HG03439 (cell line): Measurements from ENCODE around the gene RUNX1.
A peak's percentile ranks its signal among the peaks of the same experiment; 100 is the strongest.

Experiments
- ATAC-seq: cut with Tn5 transposase; IDR thresholded peaks from one replicate; pipeline ENCODE4 v1.9.1; 2021; ENCODE audit warnings: mild to moderate bottlenecking, moderate library complexity; ENCODE audit not compliant: unreplicated experiment

RUNX1 gene

GRCh38 chr21:34885626-34886239 is 163.4 kb downstream of the RUNX1 start:
- no peak for ATAC-seq

GRCh38 chr21:34885125-34885524 is 164.0 kb downstream of the RUNX1 start:
- ATAC-seq, result no peak

GRCh38 chr21:34884346-34884929 is 164.7 kb downstream of the RUNX1 start:
- ATAC-seq, result no peak

- no peak for ATAC-seq
These were observed 165.4 kb downstream of the RUNX1 start for GRCh38 chr21:34883491-34884271.

GRCh38 chr21:34882719-34883131 is 166.4 kb downstream of the RUNX1 start:
- no peak for ATAC-seq

- ATAC-seq, result no peak
These were observed 167.2 kb downstream of the RUNX1 start for GRCh38 chr21:34881839-34882371.

- no peak for ATAC-seq
These were observed 167.7 kb downstream of the RUNX1 start for GRCh38 chr21:34881421-34881820.

GRCh38 chr21:34880401-34880800 is 168.7 kb downstream of the RUNX1 start:
- no peak for ATAC-seq

GRCh38 chr21:34878940-34879339 is 170.2 kb downstream of the RUNX1 start:
- ATAC-seq, result no peak

GRCh38 chr21:34878501-34878900 is 170.6 kb downstream of the RUNX1 start:
- ATAC-seq, result no peak

- ATAC-seq, result no peak
These were observed 171.5 kb downstream of the RUNX1 start for GRCh38 chr21:34877485-34878128.

- ATAC-seq, result no peak
These were observed 173.3 kb downstream of the RUNX1 start for GRCh38 chr21:34875830-34876229.

GRCh38 chr21:34874684-34875513 is 174.2 kb downstream of the RUNX1 start:
- ATAC-seq, result no peak

GRCh38 chr21:34871026-34871908 is 177.8 kb downstream of the RUNX1 start:
- no peak for ATAC-seq

GRCh38 chr21:34870246-34870645 is 178.9 kb downstream of the RUNX1 start:
- ATAC-seq, result no peak

GRCh38 chr21:34869545-34869944 is 179.6 kb downstream of the RUNX1 start:
- no peak for ATAC-seq

GRCh38 chr21:34867785-34868184 is 181.3 kb downstream of the RUNX1 start:
- no peak for ATAC-seq

- ATAC-seq, result peak; percentile 89
These were observed 183.5 kb downstream of the RUNX1 start for GRCh38 chr21:34865400-34866241.
